Measurements from ENCODE around the gene ATAD3B. TPM values are rescaled to one million over a fixed set of nuclear protein-coding genes. Genes with fewer than 3 reads are reported as not detected.
"Not testable (repeated sequence)": the region's sequence is repeated elsewhere in the genome, so short reads cannot be mapped to it uniquely, and the experiment has no call there.

The ATAD3B gene
- total and polyA plus RNA-seq, 10 of the 15 experiments (the other 5 are each of a cell fraction or from before 2014, with no cell fraction given): 0.03 to 38.8 (median 23.8) TPM

DNA sequence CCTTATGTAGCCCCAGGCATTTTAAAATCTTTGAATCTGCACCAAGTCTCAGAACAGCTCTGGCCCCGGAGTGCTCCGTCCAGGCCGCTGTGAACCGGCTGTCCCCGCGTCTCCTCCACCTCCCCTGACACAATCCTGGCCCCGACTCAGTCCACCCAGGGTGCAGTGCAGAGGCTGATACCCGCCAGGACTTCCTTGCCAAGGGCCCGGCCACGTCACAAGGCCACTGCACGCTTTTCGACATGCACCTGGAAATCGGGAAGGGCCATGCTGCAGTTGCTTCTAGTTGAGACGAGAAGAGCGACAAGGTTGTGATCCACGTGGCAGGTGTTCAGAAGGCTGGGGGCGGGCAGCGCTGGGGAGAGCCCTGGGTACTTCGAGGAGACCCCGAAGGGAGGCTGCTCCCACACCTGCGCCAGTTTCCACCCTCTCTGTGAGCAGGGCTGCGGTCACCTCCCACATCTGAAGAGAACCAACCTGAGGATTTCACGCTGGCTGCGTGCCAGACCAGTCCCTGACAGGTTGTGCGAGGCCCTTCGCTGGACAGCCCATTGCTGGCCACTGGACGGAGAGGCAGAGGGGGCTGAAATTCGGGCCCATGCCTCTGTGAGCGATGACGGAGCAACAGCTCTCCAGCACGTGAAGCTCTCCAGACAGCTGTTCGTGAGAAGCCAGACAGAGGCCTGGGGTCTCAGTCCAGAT is 29.3 kb upstream of the ATAD3B start:
- Histone ChIP-seq H3K79me2 (ENCODE audit: control insufficient read depth, insufficient read depth, low read length) (no peaks in the 10 kb centered on the region), H3K4me2 (ENCODE audit: control insufficient read depth, insufficient read depth) (no peak overlapping the region), H3K9ac (ENCODE audit: control insufficient read depth, insufficient read depth, low read length) (no peak overlapping the region), H3K27ac (ENCODE audit: control insufficient read depth, insufficient read depth) (no peak overlapping the region), H3K4me1 (ENCODE audit: control insufficient read depth, insufficient read depth, low read length) (peaks cover 9% of the 10 kb centered on the region), H4K20me1 (ENCODE audit: control insufficient read depth, insufficient read depth) (no peaks in the 10 kb centered on the region), H2AFZ (ENCODE audit: control insufficient read depth, low read depth, low read length) (no peak overlapping the region), H3K36me3 (ENCODE audit: control insufficient read depth in 2 of 2, insufficient read depth in 2 of 2, low read length in 1 of 2) (no peaks in the 10 kb centered on the region), H3K9me3 (replicated peaks; ENCODE audit: control insufficient read depth, insufficient read depth, low read length) (no peaks in the 10 kb centered on the region), H3K27me3 (replicated peaks in 1 of 2; ENCODE audit: control insufficient read depth in 2 of 2, insufficient read depth in 2 of 2, low read length in 1 of 2) (no peaks in the 10 kb centered on the region), H3K4me3 (no peak overlapping the region)
- RAD21 ChIA-PET (ENCODE audit: unreplicated experiment): interaction anchor here (1.0 to 1.5 kb wide), 4 partner anchors 27 to 62 kb away, joined by 3 to 4 read pairs (median 4); partner anchors contain the start of gene MRPL20
- FAIRE-seq (no peak), DNase-seq (ENCODE audit: low read depth, low spot score) (no peak), ATAC-seq (no peak)
- in situ Hi-C loops (cut with MboI): no loop called here
- intact Hi-C loops (cut with micrococcal nuclease; ENCODE audit: unreplicated experiment): no loop called here
- POLR2A ChIA-PET: interaction anchor here (1.8 kb wide), 1 partner anchor 43 kb away, joined by 4 read pairs; the partner anchor contains the start of gene CCNL2
- 72% methylated on average over 32 of the region's 32 CpGs for WGBS (ENCODE audit: insufficient coverage, insufficient replicate concordance, low lambda C conversion rate, missing lambda C conversion rate)
- TF ChIP-seq ASH2L (IDR thresholded peaks at IDR 0.05; ENCODE audit: borderline replicate concordance, low read depth) (no peak), CEBPB (IDR thresholded peaks at IDR 0.05; ENCODE audit: borderline replicate concordance in 1 of 2, low read depth in 2 of 2, low read length in 2 of 2) (no peak), PAX8 (IDR thresholded peaks at IDR 0.05) (no peak), EZH2 (IDR thresholded peaks at IDR 0.05; ENCODE audit: borderline replicate concordance, control insufficient read depth, low read depth, low read length) (no peak), NFYB (IDR thresholded peaks at IDR 0.05; ENCODE audit: insufficient read depth, low read depth, low read length) (no peak), MAX (IDR thresholded peaks at IDR 0.05; ENCODE audit: low read depth, low read length) (no peak), GABPA (IDR thresholded peaks at IDR 0.05; ENCODE audit: low read depth) (no peak), CHD2 (IDR thresholded peaks at IDR 0.05; ENCODE audit: borderline replicate concordance, low read depth, low read length) (no peak), IRF5 (IDR thresholded peaks at IDR 0.05; ENCODE audit: borderline replicate concordance) (no peak), ZNF217 (IDR thresholded peaks at IDR 0.05) (no peak), IKZF2 (IDR thresholded peaks at IDR 0.05) (no peak), TCF12 (IDR thresholded peaks at IDR 0.05; ENCODE audit: low read depth, low read length) (no peak)
- no TSS peak for BruUV-seq (replicated peaks)
- CTCF ChIA-PET: interaction anchor here (0.5 to 2.7 kb wide), 12 partner anchors 7 to 71 kb away, joined by 3 to 17 read pairs (median 4); partner anchors contain the start of genes ATAD3C, CCNL2 and MRPL20
- SMC1A ChIA-PET (ENCODE audit: uncharacterized antibody, unreplicated experiment): interaction anchor here (0.7 to 1.0 kb wide), 2 partner anchors 20 to 42 kb away, joined by 3 read pairs; no protein-coding TSS in a partner anchor

GRCh38 chr1:1446631-1447030 is 24.9 kb upstream of the ATAD3B start:
- H3K4me2 ChIP-seq (ENCODE audit: control insufficient read depth, insufficient read depth); intact Hi-C loops (cut with micrococcal nuclease; ENCODE audit: unreplicated experiment); H3K4me1 ChIP-seq (ENCODE audit: control insufficient read depth, insufficient read depth, low read length); H3K79me2 ChIP-seq (ENCODE audit: control insufficient read depth, insufficient read depth, low read length); H2AFZ ChIP-seq (ENCODE audit: control insufficient read depth, low read depth, low read length); SMC1A ChIA-PET (ENCODE audit: uncharacterized antibody, unreplicated experiment); POLR2A ChIA-PET; H3K36me3 ChIP-seq (ENCODE audit: control insufficient read depth in 2 of 2, insufficient read depth in 2 of 2, low read length in 1 of 2); in situ Hi-C loops (cut with MboI); H3K4me3 ChIP-seq; H4K20me1 ChIP-seq (ENCODE audit: control insufficient read depth, insufficient read depth); FAIRE-seq; ATAC-seq; RAD21 ChIA-PET (ENCODE audit: unreplicated experiment); H3K9ac ChIP-seq (ENCODE audit: control insufficient read depth, insufficient read depth, low read length); H3K27ac ChIP-seq (ENCODE audit: control insufficient read depth, insufficient read depth); BruUV-seq (replicated peaks); DNase-seq (ENCODE audit: low read depth, low spot score); H3K9me3 ChIP-seq (replicated peaks; ENCODE audit: control insufficient read depth, insufficient read depth, low read length); H3K27me3 ChIP-seq (replicated peaks in 1 of 2; ENCODE audit: control insufficient read depth in 2 of 2, insufficient read depth in 2 of 2, low read length in 1 of 2): not testable (repeated sequence)
- 66% methylated on average over 15 of the region's 19 CpGs for WGBS (ENCODE audit: insufficient coverage, insufficient replicate concordance, low lambda C conversion rate, missing lambda C conversion rate)
- CTCF ChIA-PET: interaction anchor here (0.7 kb wide), 1 partner anchor 98 kb away, joined by 4 read pairs; no protein-coding TSS in a partner anchor
